GM19328 (cell line): Measurements from ENCODE around the gene PTPN3.
"Not testable (repeated sequence)": the region's sequence is repeated elsewhere in the genome, so short reads cannot be mapped to it uniquely, and the experiment has no call there.

ENCODE experiments used
- ATAC-seq: cut with Tn5 transposase; IDR thresholded peaks from one replicate; pipeline ENCODE4 v1.9.1; 2021; ENCODE audit warnings: mild to moderate bottlenecking, moderate library complexity; ENCODE audit not compliant: unreplicated experiment

The PTPN3 gene, protein sequence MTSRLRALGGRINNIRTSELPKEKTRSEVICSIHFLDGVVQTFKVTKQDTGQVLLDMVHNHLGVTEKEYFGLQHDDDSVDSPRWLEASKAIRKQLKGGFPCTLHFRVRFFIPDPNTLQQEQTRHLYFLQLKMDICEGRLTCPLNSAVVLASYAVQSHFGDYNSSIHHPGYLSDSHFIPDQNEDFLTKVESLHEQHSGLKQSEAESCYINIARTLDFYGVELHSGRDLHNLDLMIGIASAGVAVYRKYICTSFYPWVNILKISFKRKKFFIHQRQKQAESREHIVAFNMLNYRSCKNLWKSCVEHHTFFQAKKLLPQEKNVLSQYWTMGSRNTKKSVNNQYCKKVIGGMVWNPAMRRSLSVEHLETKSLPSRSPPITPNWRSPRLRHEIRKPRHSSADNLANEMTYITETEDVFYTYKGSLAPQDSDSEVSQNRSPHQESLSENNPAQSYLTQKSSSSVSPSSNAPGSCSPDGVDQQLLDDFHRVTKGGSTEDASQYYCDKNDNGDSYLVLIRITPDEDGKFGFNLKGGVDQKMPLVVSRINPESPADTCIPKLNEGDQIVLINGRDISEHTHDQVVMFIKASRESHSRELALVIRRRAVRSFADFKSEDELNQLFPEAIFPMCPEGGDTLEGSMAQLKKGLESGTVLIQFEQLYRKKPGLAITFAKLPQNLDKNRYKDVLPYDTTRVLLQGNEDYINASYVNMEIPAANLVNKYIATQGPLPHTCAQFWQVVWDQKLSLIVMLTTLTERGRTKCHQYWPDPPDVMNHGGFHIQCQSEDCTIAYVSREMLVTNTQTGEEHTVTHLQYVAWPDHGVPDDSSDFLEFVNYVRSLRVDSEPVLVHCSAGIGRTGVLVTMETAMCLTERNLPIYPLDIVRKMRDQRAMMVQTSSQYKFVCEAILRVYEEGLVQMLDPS

GRCh38 chr9:109498195-109499092, at the start of gene PTPN3:
Gene PTPN3, minus strand, starts transcription at chr9:109498307. Its CDS starts 34,873 bp downstream, at chr9:109463434.
- ATAC-seq, result no peak

DNA sequence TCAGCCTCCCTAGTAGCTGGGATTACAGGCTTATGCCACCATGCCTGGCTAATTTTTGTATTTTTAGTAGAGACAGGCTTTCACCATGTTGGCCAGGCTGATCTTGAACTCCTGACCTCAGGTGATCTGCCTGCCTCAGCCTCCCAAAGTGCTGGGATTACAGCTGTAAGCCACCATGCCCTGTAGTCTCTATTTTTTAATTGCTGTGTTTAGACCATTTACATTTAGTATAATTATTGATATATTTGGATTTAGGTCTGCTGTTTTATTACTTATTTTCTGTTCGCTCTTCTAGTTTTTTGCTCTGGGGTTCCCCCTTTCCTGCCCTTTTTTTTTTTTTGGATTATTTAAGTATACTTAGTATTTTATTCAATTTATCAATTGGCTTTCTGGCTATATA, 46.8 kb upstream of the PTPN3 start:
- ATAC-seq, result not testable (repeated sequence)

DNA sequence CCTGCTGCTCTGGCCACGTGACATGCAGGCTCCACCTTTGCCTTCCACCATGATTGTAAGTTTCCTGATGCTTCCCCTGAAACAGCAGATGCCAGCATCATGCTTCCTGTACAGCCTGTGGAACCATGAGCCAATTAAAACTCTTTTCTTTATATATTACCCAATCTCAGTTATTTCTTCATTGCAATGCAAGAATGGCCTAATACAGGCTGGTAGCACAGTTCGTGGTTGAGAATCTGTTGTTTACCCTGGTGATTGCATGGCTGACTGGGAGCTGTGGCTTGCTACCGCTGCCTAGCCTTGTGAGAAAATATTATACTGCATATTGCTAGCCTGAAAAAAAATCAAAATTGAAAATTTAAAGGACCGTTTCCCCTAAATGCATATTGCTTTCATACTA, 44.8 kb upstream of the PTPN3 start:
- no peak for ATAC-seq

DNA sequence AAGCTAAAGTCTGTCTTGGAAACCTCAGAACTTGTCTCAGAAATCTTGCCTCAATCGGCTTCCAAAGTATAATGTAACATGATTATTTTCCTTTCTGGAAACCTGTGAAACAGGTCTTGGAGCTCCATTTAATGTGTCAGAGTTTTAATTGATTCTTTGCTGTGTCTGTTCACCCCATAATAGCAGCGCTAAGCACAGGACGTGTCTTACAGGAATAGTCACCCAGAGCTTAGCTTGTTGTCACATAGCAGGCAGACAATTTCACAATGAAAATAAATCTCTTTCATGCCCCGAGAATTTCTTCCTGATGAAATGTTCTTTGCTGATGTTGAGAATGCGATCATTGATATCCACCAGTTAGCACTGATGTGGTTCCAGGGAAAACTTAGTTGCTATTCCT, 40.2 kb upstream of the PTPN3 start:
- no peak for ATAC-seq

DNA sequence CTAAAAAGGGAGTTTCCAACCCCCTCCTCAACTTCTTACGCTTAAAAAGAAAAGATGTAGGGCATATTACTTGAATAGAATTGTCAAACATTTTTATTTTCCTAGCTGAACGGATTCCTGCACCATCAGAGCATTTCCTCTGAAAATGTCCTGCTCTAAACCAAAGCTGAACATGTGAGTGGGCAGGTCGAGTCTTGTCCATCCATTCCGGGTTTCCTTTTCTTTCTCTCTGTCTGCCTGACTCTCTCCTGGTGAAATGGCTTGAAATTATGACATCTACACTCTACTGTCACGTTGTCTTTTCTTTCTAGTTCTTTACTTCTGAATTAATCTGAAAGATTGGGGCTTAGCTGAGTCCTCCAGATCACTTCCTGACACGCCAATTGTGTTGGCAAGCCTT, 39.2 kb upstream of the PTPN3 start:
- ATAC-seq, result no peak

DNA sequence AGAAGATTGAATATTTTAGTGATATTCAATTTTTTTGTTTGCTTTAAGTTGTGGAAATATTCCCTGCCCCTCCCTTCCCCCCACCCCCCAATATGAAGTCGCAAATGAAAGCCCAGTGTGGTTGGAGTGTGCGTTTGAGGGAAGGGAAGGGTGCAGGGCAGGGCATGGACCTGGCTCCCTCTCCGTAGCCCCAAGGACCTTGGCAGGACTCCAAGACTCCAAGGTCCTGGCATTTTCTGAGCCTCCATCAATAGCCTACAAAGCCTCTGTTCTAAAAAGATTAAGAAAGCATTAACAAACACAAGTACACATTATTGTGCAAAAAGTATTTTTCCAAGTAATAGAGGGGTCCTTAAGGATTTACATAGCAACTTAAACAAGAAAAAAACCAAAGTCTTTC, 38.8 kb upstream of the PTPN3 start:
- ATAC-seq, result no peak

- ATAC-seq, result no peak
Measured at GRCh38 chr9:109535365-109535764, 37.3 kb upstream of the PTPN3 start.

DNA sequence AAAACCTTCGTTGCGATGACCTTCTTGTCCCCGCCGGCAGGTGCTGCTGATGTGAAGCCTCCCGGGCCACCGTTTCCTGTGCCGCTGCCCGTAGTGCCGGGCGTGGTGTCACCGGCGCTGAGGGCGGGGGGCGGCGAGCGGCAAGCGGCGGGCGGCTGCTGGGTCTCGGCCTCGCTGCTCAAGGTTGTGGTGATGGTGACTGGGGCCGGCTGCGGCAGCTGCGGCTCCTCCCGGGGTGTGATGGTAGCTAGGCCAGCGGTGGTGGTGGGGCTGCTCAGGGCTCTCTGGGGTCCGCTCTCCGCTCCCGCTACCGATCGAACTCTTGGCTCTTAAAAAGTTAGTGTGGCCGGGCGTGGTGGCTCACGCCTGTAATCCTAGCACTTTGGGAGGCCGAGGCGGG, 36.0 kb upstream of the PTPN3 start:
- no peak for ATAC-seq

- ATAC-seq, result not testable (repeated sequence)
Measured at GRCh38 chr9:109532652-109533051, 34.5 kb upstream of the PTPN3 start.

GRCh38 chr9:109522106-109522505, 24.0 kb upstream of the PTPN3 start:
- no peak for ATAC-seq

GRCh38 chr9:109520475-109521132, 22.5 kb upstream of the PTPN3 start:
- ATAC-seq, result peak; percentile 79

DNA sequence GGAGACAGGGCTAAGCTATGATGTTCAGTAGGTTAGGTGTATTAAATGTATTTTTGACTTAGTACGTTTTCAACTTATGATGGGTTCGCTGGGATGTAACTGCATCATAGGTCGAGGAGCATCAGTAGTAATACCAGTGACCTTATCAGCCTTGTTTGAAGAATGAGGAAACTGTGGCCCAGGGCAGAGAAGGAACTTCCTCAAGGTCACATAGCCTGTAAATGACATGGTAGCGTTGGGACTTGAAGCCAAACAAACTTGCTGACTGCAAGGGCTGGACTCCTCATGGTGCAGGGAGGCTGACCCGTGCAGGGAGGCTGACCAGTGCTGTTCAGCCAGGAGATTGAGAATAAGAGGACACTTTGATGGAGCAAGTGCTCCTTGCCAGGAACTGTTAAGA, 21.3 kb upstream of the PTPN3 start:
- ATAC-seq, result no peak

GRCh38 chr9:109518621-109519335, 20.7 kb upstream of the PTPN3 start:
- no peak for ATAC-seq

DNA sequence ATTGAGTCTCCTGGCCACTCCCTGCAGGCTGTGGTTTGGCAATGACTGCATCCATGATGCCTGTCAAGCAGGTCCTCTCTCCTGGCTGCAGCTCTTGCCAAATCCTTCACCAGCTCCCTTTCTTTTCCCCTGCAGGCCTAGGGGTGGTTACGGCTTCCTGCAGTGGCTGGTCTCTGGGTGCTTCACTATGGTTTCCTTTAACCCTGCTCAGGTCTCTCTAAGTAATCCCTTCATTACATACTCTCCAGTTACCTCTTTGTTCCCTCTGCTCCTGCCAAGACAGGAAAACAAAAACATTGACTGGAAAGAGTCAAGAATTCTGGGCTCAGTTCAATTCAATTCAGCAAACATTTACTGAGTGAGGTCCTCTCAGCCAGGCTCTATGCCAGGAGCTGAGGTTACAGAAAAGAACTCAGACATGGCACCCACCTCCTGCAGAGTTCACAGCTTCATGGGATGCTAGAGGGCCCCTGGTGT, 19.8 kb upstream of the PTPN3 start:
- ATAC-seq, result no peak

GRCh38 chr9:109513871-109514270, 15.8 kb upstream of the PTPN3 start:
- no peak for ATAC-seq

- ATAC-seq, result no peak
Measured at GRCh38 chr9:109512170-109512756, 14.2 kb upstream of the PTPN3 start.

DNA sequence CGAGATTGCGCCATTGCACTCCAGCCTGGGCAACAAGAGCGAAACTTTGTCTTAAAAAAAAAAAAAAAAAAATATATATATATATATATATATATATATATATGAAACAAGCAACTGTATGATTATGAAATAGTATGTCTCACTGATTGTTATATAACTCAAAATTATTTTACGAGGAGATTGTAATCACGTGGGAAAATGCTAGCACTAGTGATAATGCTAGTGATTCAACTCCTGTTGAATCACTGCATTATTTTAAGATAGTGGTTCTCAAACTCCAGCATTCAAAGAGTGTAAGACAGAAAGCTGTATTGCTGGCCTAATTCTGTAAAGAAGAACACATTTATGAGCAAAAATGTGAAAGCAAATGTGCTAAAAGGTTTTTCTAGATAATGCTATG, 12.4 kb upstream of the PTPN3 start:
- no peak for ATAC-seq

GRCh38 chr9:109510042-109510441, 11.9 kb upstream of the PTPN3 start:
- ATAC-seq, result not testable (repeated sequence)

DNA sequence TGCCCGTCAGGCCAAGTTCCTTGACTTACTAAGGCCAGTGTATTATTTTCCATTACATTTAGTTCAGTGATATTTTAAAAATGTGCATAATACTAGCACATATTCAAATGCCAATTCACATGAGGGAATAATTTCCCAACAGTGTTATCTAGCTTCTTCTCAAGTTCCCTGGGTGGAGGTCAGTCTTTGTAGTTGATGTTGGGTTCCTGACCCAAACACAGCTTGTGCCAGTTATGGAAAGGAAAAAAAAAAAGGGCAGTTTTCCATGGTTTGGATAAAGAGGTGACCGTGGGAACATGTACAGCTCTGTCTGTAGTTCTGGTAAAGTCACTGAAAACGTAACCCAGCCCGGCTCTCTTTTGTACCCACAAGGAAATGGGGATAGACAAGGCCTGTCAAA, 11.5 kb upstream of the PTPN3 start:
- ATAC-seq, result no peak
